Measurements from ENCODE around the gene RTL1.

GRCh38 chr14:100844082-100844408 lies 59.5 kb downstream of the RTL1 start:
- TF ChIP-seq EGR1 (IDR thresholded peaks at IDR 0.05) (no peak), CREB1 (IDR thresholded peaks at IDR 0.05; ENCODE audit: low read depth) (no peak), CEBPB (IDR thresholded peaks at IDR 0.05) (no peak), USF1 (IDR thresholded peaks at IDR 0.05) (no peak), ZBTB7A (IDR thresholded peaks at IDR 0.05; ENCODE audit: low read depth) (no peak)

Data from Ishikawa (cell line).